Measurements from ENCODE around the gene ANKFN1. TPM values are rescaled to one million over a fixed set of nuclear protein-coding genes. Genes with fewer than 3 reads are reported as not detected.

The ANKFN1 gene
- total RNA-seq: not detected

- ATAC-seq: no peak
These were observed at the start of gene ANKFN1 for GRCh38 chr17:56152874-56153602. Gene ANKFN1 (plus strand): TSS chr17:56153475. CDS start chr17:56212668, 59,193 bp downstream.

GRCh38 chr17:56108811-56109284, 44.4 kb upstream of the ANKFN1 start:
- ATAC-seq: no peak

GRCh38 chr17:56109836-56110235, 43.4 kb upstream of the ANKFN1 start:
- no peak for ATAC-seq

- ATAC-seq: no peak
These were observed 42.7 kb upstream of the ANKFN1 start for GRCh38 chr17:56110463-56111135.

- ATAC-seq: no peak
These were observed 41.4 kb upstream of the ANKFN1 start for GRCh38 chr17:56111706-56112485.

GRCh38 chr17:56113486-56113885, 39.8 kb upstream of the ANKFN1 start:
- ATAC-seq: no peak

GRCh38 chr17:56114469-56114868, 38.8 kb upstream of the ANKFN1 start:
- no peak for ATAC-seq

- no peak for ATAC-seq
These were observed 34.1 kb upstream of the ANKFN1 start for GRCh38 chr17:56119191-56119590.

- ATAC-seq: no peak
These were observed 33.3 kb upstream of the ANKFN1 start for GRCh38 chr17:56119936-56120335.

GRCh38 chr17:56121191-56122051, 31.9 kb upstream of the ANKFN1 start:
- ATAC-seq: no peak

GRCh38 chr17:56125830-56126819, 27.1 kb upstream of the ANKFN1 start:
- no peak for ATAC-seq

- no peak for ATAC-seq
These were observed 23.2 kb upstream of the ANKFN1 start for GRCh38 chr17:56130026-56130425.

GRCh38 chr17:56130631-56131030, 22.6 kb upstream of the ANKFN1 start:
- ATAC-seq: no peak

- ATAC-seq: no peak
These were observed 21.8 kb upstream of the ANKFN1 start for GRCh38 chr17:56131431-56131830.

- no peak for ATAC-seq
These were observed 17.0 kb upstream of the ANKFN1 start for GRCh38 chr17:56136301-56136700.

GRCh38 chr17:56141046-56141839, 12.0 kb upstream of the ANKFN1 start:
- no peak for ATAC-seq

- no peak for ATAC-seq
These were observed 10.9 kb upstream of the ANKFN1 start for GRCh38 chr17:56142325-56142724.

- no peak for ATAC-seq
These were observed 10.5 kb upstream of the ANKFN1 start for GRCh38 chr17:56142781-56143180.

- no peak for ATAC-seq
These were observed 9.1 kb upstream of the ANKFN1 start for GRCh38 chr17:56144223-56144622.

GRCh38 chr17:56146534-56146933, 6.7 kb upstream of the ANKFN1 start:
- ATAC-seq: no peak

Measured in esophagus mucosa (tissue), 1 donor.